Measurements from ENCODE around the gene SLF2. TPM values are rescaled to one million over a fixed set of nuclear protein-coding genes. Genes with fewer than 3 reads are reported as not detected.

Gene SLF2
- total RNA-seq, 1 donor from 2014 or later, result 20.3 TPM

DNA sequence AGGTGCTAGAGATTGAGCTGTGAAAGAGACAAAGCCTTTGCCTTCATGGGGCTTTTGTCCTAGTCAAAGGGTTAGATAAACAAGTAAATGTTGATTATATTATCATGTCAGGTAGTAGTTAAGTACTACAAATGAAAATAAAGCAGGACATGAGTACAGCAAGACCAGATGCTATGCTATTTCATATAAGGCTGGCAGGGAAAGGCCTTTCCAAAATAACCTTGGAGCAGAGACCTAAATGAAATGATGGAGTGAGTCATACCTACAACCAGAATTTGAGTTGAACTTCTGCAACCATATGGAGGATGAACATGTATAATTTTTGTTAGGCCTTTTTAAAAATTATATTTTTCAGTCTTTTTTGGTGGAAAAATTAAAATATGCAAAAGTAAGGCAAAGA, 33.0 kb downstream of the SLF2 start:
- no peaks in the 10 kb centered on the region for H3K4me1 Mint-ChIP-seq (ENCODE audit: low read depth, unreplicated experiment)
- H3K36me3 ChIP-seq (ENCODE audit: insufficient read depth, low read length), result peaks cover 62% of the 10 kb centered on the region

DNA sequence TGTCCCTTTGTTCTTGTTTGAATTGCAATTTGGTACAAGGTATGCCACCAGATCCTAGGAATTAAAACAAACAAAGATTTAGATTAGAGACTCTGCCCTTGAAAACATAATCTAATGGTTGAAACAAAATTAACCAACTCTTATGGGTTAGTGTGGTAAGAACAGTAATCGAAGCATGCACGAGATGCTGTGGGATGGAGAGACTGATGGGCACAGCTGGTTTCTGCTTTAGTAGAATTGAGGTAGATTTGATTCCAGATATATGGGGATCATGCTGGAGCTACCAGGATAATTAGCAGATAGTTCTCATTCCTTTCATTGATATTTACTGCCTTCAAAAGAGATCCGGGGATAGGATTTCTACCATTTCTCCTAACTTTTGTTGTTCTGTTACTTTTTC, 36.2 kb downstream of the SLF2 start:
- H3K9me3 Mint-ChIP-seq (ENCODE audit: unreplicated experiment), result no peaks in the 10 kb centered on the region
- peaks cover 3% of the 10 kb centered on the region for H4K20me1 ChIP-seq (ENCODE audit: insufficient read depth, low read length)
- no peak overlapping the region for H2AFZ ChIP-seq (ENCODE audit: low read depth, low read length)
- no peaks in the 10 kb centered on the region for H3K27me3 Mint-ChIP-seq (ENCODE audit: low read depth, unreplicated experiment)
- H3K27ac Mint-ChIP-seq (ENCODE audit: unreplicated experiment), result no peak overlapping the region
- H3K9me3 ChIP-seq (ENCODE audit: insufficient read depth, low read depth, low read length), result no peaks in the 10 kb centered on the region
- H3K27me3 ChIP-seq (ENCODE audit: insufficient read depth, low read length), result no peaks in the 10 kb centered on the region
- no peak overlapping the region for H3K4me3 ChIP-seq (ENCODE audit: insufficient read depth, low read depth, low read length)
- TF ChIP-seq, protein P1, sequence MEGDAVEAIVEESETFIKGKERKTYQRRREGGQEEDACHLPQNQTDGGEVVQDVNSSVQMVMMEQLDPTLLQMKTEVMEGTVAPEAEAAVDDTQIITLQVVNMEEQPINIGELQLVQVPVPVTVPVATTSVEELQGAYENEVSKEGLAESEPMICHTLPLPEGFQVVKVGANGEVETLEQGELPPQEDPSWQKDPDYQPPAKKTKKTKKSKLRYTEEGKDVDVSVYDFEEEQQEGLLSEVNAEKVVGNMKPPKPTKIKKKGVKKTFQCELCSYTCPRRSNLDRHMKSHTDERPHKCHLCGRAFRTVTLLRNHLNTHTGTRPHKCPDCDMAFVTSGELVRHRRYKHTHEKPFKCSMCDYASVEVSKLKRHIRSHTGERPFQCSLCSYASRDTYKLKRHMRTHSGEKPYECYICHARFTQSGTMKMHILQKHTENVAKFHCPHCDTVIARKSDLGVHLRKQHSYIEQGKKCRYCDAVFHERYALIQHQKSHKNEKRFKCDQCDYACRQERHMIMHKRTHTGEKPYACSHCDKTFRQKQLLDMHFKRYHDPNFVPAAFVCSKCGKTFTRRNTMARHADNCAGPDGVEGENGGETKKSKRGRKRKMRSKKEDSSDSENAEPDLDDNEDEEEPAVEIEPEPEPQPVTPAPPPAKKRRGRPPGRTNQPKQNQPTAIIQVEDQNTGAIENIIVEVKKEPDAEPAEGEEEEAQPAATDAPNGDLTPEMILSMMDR (IDR thresholded peaks at IDR 0.05; ENCODE audit: insufficient read depth, low read depth, low read length), result no peak
- no peak for TF ChIP-seq EZH2 (IDR thresholded peaks at IDR 0.05; ENCODE audit: insufficient read depth, low read length)
- no peak overlapping the region for H3K4me2 ChIP-seq (ENCODE audit: low read length)
- H3K9ac ChIP-seq (ENCODE audit: low read length), result no peak overlapping the region
- no peak overlapping the region for H3K4me3 Mint-ChIP-seq (ENCODE audit: unreplicated experiment)
- DNase-seq (ENCODE audit: low read depth) (no peak), FAIRE-seq (no peak)
- no peaks in the 10 kb centered on the region for H3K79me2 ChIP-seq (ENCODE audit: insufficient read depth, low read length)
- H3K4me1 ChIP-seq (ENCODE audit: insufficient read depth, low read length), result no peaks in the 10 kb centered on the region
- H3K36me3 ChIP-seq (ENCODE audit: insufficient read depth, low read length), result peaks cover 54% of the 10 kb centered on the region
- peaks cover 4% of the 10 kb centered on the region for H3K36me3 Mint-ChIP-seq (ENCODE audit: low read depth, unreplicated experiment)
- no peaks in the 10 kb centered on the region for H3K4me1 Mint-ChIP-seq (ENCODE audit: low read depth, unreplicated experiment)
- H3K27ac ChIP-seq (ENCODE audit: low read depth, low read length), result no peak overlapping the region

More for the DNA sequence above, 33.0 kb downstream of the SLF2 start:
- DNase-seq (ENCODE audit: low read depth) (no peak), FAIRE-seq (no peak)
- no peak overlapping the region for H3K4me2 ChIP-seq (ENCODE audit: low read length)
- no peak overlapping the region for H3K9ac ChIP-seq (ENCODE audit: low read length)
- Mint-ChIP-seq H3K9me3 (ENCODE audit: unreplicated experiment) (no peaks in the 10 kb centered on the region), H3K27ac (ENCODE audit: unreplicated experiment) (no peak overlapping the region), H3K36me3 (ENCODE audit: low read depth, unreplicated experiment) (peaks cover 7% of the 10 kb centered on the region), H3K4me3 (ENCODE audit: unreplicated experiment) (no peak overlapping the region), H3K27me3 (ENCODE audit: low read depth, unreplicated experiment) (no peaks in the 10 kb centered on the region)
- no peaks in the 10 kb centered on the region for H3K9me3 ChIP-seq (ENCODE audit: insufficient read depth, low read depth, low read length)
- H3K27me3 ChIP-seq (ENCODE audit: insufficient read depth, low read length), result no peaks in the 10 kb centered on the region
- TF ChIP-seq, protein P1 (IDR thresholded peaks at IDR 0.05; ENCODE audit: insufficient read depth, low read depth, low read length), result no peak
- no peak for TF ChIP-seq EZH2 (IDR thresholded peaks at IDR 0.05; ENCODE audit: insufficient read depth, low read length)
- peaks cover 6% of the 10 kb centered on the region for H4K20me1 ChIP-seq (ENCODE audit: insufficient read depth, low read length)
- no peaks in the 10 kb centered on the region for H3K79me2 ChIP-seq (ENCODE audit: insufficient read depth, low read length)
- H3K4me1 ChIP-seq (ENCODE audit: insufficient read depth, low read length), result no peaks in the 10 kb centered on the region
- H3K27ac ChIP-seq (ENCODE audit: low read depth, low read length), result no peak overlapping the region
- H2AFZ ChIP-seq (ENCODE audit: low read depth, low read length), result no peak overlapping the region
- H3K4me3 ChIP-seq (ENCODE audit: insufficient read depth, low read depth, low read length), result no peak overlapping the region

DNA sequence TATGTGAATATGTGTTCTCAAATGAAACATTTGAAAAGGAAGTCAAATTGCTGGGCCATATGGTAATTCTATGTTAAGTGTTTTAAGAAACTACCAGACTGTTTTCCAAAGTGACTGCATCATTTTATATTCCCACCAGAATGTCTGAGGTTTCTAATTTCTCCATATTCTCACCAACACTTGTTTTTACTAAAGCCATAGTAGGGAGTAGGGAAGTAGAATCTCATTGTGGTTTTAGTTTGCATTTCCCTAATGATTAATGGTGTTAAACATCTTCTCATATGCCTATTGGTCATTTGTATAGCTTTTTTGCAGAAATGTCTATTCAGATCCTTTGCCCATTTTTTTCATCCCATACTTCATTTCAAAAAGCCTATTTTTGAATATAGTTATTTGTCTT, 47.5 kb downstream of the SLF2 start:
- Histone ChIP-seq H3K4me2 (ENCODE audit: low read length) (no peak overlapping the region), H3K9me3 (ENCODE audit: insufficient read depth, low read depth, low read length) (no peaks in the 10 kb centered on the region), H3K79me2 (ENCODE audit: insufficient read depth, low read length) (no peaks in the 10 kb centered on the region), H4K20me1 (ENCODE audit: insufficient read depth, low read length) (peaks cover 4% of the 10 kb centered on the region), H3K4me3 (ENCODE audit: insufficient read depth, low read depth, low read length) (no peak overlapping the region), H3K36me3 (ENCODE audit: insufficient read depth, low read length) (peaks cover 51% of the 10 kb centered on the region), H2AFZ (ENCODE audit: low read depth, low read length) (no peak overlapping the region), H3K27me3 (ENCODE audit: insufficient read depth, low read length) (no peaks in the 10 kb centered on the region), H3K27ac (ENCODE audit: low read depth, low read length) (no peak overlapping the region), H3K4me1 (ENCODE audit: insufficient read depth, low read length) (no peaks in the 10 kb centered on the region), H3K9ac (ENCODE audit: low read length) (no peak overlapping the region)
- FAIRE-seq (peak; percentile 20), DNase-seq (ENCODE audit: low read depth) (no peak)
- Mint-ChIP-seq H3K36me3 (ENCODE audit: low read depth, unreplicated experiment) (peaks cover 3% of the 10 kb centered on the region), H3K9me3 (ENCODE audit: unreplicated experiment) (no peaks in the 10 kb centered on the region), H3K27ac (ENCODE audit: unreplicated experiment) (no peak overlapping the region), H3K4me3 (ENCODE audit: unreplicated experiment) (no peak overlapping the region), H3K27me3 (ENCODE audit: low read depth, unreplicated experiment) (no peaks in the 10 kb centered on the region), H3K4me1 (ENCODE audit: low read depth, unreplicated experiment) (no peaks in the 10 kb centered on the region)
- TF ChIP-seq, protein P1 (IDR thresholded peaks at IDR 0.05; ENCODE audit: insufficient read depth, low read depth, low read length), result no peak
- TF ChIP-seq EZH2 (IDR thresholded peaks at IDR 0.05; ENCODE audit: insufficient read depth, low read length), result no peak
